ENCODE measurements around the gene HERC6.

DNA sequence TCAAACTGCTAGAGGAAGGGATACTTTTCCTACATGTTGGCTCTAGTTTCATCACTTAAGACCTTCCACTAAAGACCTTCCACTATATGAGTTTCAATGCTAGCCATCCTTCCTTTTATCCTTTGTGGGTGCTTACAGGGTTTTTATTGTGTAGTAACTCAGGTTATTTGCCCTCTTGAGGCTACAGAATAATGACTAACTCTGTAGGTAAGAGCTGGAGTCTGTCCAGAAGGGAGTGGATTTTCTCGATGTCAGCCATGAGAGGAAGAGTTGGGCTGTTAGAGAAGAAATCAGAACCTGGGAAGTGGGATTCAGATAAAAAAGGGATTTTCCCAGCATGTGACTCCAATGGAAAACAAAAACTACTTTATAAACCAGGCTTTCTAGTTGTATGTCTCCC is 50.7 kb downstream of the HERC6 start:
- TF ChIP-seq USF1 (IDR thresholded peaks at IDR 0.05) (no peak), CREB1 (IDR thresholded peaks at IDR 0.05; ENCODE audit: low read depth) (no peak)
